ENCODE measurements around the gene LDLRAD2.
"Not testable (repeated sequence)": the region's sequence is repeated elsewhere in the genome, so short reads cannot be mapped to it uniquely, and the experiment has no call there.

LDLRAD2 gene

GRCh38 chr1:21783679-21784603 lies 28.1 kb upstream of the LDLRAD2 start:
- in situ Hi-C loops (cut with HindIII; ENCODE audit: low sequenced_read_pairs) = no loop called here

- in situ Hi-C loops (cut with HindIII; ENCODE audit: low sequenced_read_pairs) = not testable (repeated sequence)
These were observed 26.3 kb upstream of the LDLRAD2 start for GRCh38 chr1:21785764-21786163.

GRCh38 chr1:21786640-21787039 lies 25.4 kb upstream of the LDLRAD2 start:
- in situ Hi-C loops (cut with HindIII; ENCODE audit: low sequenced_read_pairs) = no loop called here

GRCh38 chr1:21793104-21793503 lies 19.0 kb upstream of the LDLRAD2 start:
- in situ Hi-C loops (cut with HindIII; ENCODE audit: low sequenced_read_pairs) = no loop called here

- in situ Hi-C loops (cut with HindIII; ENCODE audit: low sequenced_read_pairs) = no loop called here
These were observed 17.4 kb upstream of the LDLRAD2 start for GRCh38 chr1:21794656-21795055.

GRCh38 chr1:21795075-21795474 lies 17.0 kb upstream of the LDLRAD2 start:
- in situ Hi-C loops (cut with HindIII; ENCODE audit: low sequenced_read_pairs) = no loop called here

GRCh38 chr1:21799730-21800129 lies 12.3 kb upstream of the LDLRAD2 start:
- in situ Hi-C loops (cut with HindIII; ENCODE audit: low sequenced_read_pairs) = no loop called here

GRCh38 chr1:21801100-21801499 lies 11.0 kb upstream of the LDLRAD2 start:
- in situ Hi-C loops (cut with HindIII; ENCODE audit: low sequenced_read_pairs) = no loop called here

GRCh38 chr1:21804536-21804935 lies 7.5 kb upstream of the LDLRAD2 start:
- in situ Hi-C loops (cut with HindIII; ENCODE audit: low sequenced_read_pairs) = no loop called here

- in situ Hi-C loops (cut with HindIII; ENCODE audit: low sequenced_read_pairs) = no loop called here
These were observed 1.5 kb downstream of the LDLRAD2 start for GRCh38 chr1:21813542-21813941.

GRCh38 chr1:21814241-21814918 lies 2.3 kb downstream of the LDLRAD2 start:
- in situ Hi-C loops (cut with HindIII; ENCODE audit: low sequenced_read_pairs) = no loop called here

- in situ Hi-C loops (cut with HindIII; ENCODE audit: low sequenced_read_pairs) = no loop called here
These were observed 3.0 kb downstream of the LDLRAD2 start for GRCh38 chr1:21814981-21815582.

- in situ Hi-C loops (cut with HindIII; ENCODE audit: low sequenced_read_pairs) = no loop called here
These were observed 3.8 kb downstream of the LDLRAD2 start for GRCh38 chr1:21815724-21816321.

- in situ Hi-C loops (cut with HindIII; ENCODE audit: low sequenced_read_pairs) = no loop called here
These were observed 4.7 kb downstream of the LDLRAD2 start for GRCh38 chr1:21816602-21817302.

- in situ Hi-C loops (cut with HindIII; ENCODE audit: low sequenced_read_pairs) = no loop called here
These were observed 6.6 kb downstream of the LDLRAD2 start for GRCh38 chr1:21818656-21819055.

GRCh38 chr1:21820597-21821232 lies 8.7 kb downstream of the LDLRAD2 start:
- in situ Hi-C loops (cut with HindIII; ENCODE audit: low sequenced_read_pairs) = no loop called here

GRCh38 chr1:21821385-21822019 lies 9.4 kb downstream of the LDLRAD2 start:
- in situ Hi-C loops (cut with HindIII; ENCODE audit: low sequenced_read_pairs) = no loop called here

GRCh38 chr1:21822349-21822748 lies 10.3 kb downstream of the LDLRAD2 start:
- in situ Hi-C loops (cut with HindIII; ENCODE audit: low sequenced_read_pairs) = no loop called here

GRCh38 chr1:21823206-21823979 lies 11.3 kb downstream of the LDLRAD2 start:
- in situ Hi-C loops (cut with HindIII; ENCODE audit: low sequenced_read_pairs) = no loop called here
